ENCODE measurements around the gene ZMIZ2.

DNA sequence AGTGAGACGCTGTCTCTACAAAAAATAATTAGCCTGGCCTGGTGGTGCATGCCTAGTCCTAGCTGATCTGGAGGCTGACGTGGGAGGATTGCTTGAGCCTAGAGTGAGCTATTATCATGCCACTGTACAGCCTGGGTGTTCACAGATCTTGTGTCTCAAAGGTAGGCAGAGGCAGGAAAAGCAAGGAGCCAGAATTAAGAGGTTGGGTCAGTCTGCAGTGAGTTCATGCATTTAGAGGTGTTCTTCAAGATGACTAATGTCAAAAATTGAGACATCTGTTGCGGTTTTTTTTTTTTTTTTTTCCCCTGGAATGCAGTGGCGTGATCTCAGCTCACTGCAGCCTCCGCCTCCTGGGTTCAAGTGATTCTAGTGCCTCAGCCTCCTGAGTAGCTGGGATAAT, 53.2 kb downstream of the ZMIZ2 start:
- TF ChIP-seq, protein P1, sequence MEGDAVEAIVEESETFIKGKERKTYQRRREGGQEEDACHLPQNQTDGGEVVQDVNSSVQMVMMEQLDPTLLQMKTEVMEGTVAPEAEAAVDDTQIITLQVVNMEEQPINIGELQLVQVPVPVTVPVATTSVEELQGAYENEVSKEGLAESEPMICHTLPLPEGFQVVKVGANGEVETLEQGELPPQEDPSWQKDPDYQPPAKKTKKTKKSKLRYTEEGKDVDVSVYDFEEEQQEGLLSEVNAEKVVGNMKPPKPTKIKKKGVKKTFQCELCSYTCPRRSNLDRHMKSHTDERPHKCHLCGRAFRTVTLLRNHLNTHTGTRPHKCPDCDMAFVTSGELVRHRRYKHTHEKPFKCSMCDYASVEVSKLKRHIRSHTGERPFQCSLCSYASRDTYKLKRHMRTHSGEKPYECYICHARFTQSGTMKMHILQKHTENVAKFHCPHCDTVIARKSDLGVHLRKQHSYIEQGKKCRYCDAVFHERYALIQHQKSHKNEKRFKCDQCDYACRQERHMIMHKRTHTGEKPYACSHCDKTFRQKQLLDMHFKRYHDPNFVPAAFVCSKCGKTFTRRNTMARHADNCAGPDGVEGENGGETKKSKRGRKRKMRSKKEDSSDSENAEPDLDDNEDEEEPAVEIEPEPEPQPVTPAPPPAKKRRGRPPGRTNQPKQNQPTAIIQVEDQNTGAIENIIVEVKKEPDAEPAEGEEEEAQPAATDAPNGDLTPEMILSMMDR (conservative IDR thresholded peaks at IDR 0.05 in 1 of 2, IDR thresholded peaks at IDR 0.05 in 1 of 2; ENCODE audit: extremely low read depth in 1 of 2, insufficient read depth in 1 of 2, low read depth in 1 of 2, low read length in 2 of 2) = no peak
- no peak for TF ChIP-seq EZH2 (IDR thresholded peaks at IDR 0.05; ENCODE audit: borderline replicate concordance, low read length)
